Panc1 (cell line): ENCODE data around the gene DIP2C. TPM values are rescaled to one million over a fixed set of nuclear protein-coding genes. Genes with fewer than 3 reads are reported as not detected.

Experiments
- ATAC-seq: fragments of 200-7000 bp; cut with Tn5 transposase; 2 replicates; pipeline ENCODE4 v1.9.1; 2020; ENCODE audit warnings: mild to moderate bottlenecking, moderate library complexity
- BruUV-seq: library from RNA; stranded (reverse); fragments of 400-500 nt; replicated peaks from 2 replicates; lab custom pipeline; 2021; lab: Mats Ljungman, UMichigan
- CTCF ChIA-PET: fragments of 300-600 bp; sonication (Branson Sonifier 250); formaldehyde crosslinking; loops from one replicate; lab custom pipeline; 2022; ENCODE audit warnings: antibody characterized with exemption; lab: Charles Lee
- POLR2A ChIA-PET: fragments of 300-600 bp; sonication (Branson Sonifier 250); formaldehyde crosslinking; loops from one replicate; lab custom pipeline; 2022; ENCODE audit warnings: antibody characterized with exemption; lab: Charles Lee
- DNase-seq: peaks from one replicate; pipeline ENCODE4 v3.0.0-alpha.2; 2010; ENCODE audit warnings: low read depth, low spot score
- H3K27ac ChIP-seq: 2 replicates; pipeline ENCODE4 v1.5.1; 2011; ENCODE audit warnings: mild to moderate bottlenecking, low read length, inconsistent platforms
- H3K27me3 ChIP-seq: fragments of 200-500 bp; sonication (Bioruptor generic); 2 replicates; pipeline ENCODE4 v1.6.0; 2014; ENCODE audit warnings: low read length, inconsistent platforms; ENCODE audit not compliant: control insufficient read depth, insufficient read depth
- H3K36me3 ChIP-seq: fragments of 200-500 bp; sonication (Bioruptor generic); 2 replicates; pipeline ENCODE4 v1.5.1; 2014; ENCODE audit warnings: inconsistent platforms, mild to moderate bottlenecking, low read length, moderate library complexity; ENCODE audit not compliant: control insufficient read depth, insufficient read depth
- H3K4me1 ChIP-seq: 2 replicates; pipeline ENCODE4 v1.5.1; 2011; ENCODE audit warnings: inconsistent platforms, mild to moderate bottlenecking, low read length, moderate library complexity; ENCODE audit not compliant: control insufficient read depth, insufficient read depth
- H3K4me3 ChIP-seq, 2 experiments: 2 replicates each; pipeline ENCODE4 v1.5.1; 2011 to 2012; ENCODE audit warnings: low read depth in 2 of 2, low read length in 2 of 2, mild to moderate bottlenecking in 2 of 2, inconsistent platforms in 1 of 2, moderate library complexity in 1 of 2
- H3K9me3 ChIP-seq: fragments of 200-500 bp; sonication (Bioruptor generic); 2 replicates; pipeline ENCODE4 v1.5.1; 2014; ENCODE audit warnings: low read depth, mild to moderate bottlenecking, inconsistent platforms, low read length, moderate library complexity; ENCODE audit not compliant: control insufficient read depth, insufficient read depth
- CTCF ChIP-seq: fragments of 450-650 bp; IDR thresholded peaks from 2 replicates; pipeline ENCODE4 v1.5.1; 2017; ENCODE audit warnings: mild to moderate bottlenecking
- POLR2AphosphoS5 ChIP-seq: IDR thresholded peaks from 2 replicates; pipeline ENCODE4 v1.6.1; 2012; ENCODE audit warnings: mild to moderate bottlenecking, low read depth, low read length, moderate library complexity
- REST ChIP-seq, 2 experiments: IDR thresholded peaks; 2 replicates each; pipeline ENCODE4 v1.6.1; 2011 to 2012; ENCODE audit warnings: low read depth in 2 of 2, control low read depth in 1 of 2, low read length in 1 of 2, mild to moderate bottlenecking in 1 of 2, moderate library complexity in 1 of 2; ENCODE audit not compliant: insufficient read depth in 1 of 2
- SIN3A ChIP-seq: IDR thresholded peaks from 2 replicates; pipeline ENCODE4 v1.6.1; 2012; ENCODE audit warnings: low read depth, mild to moderate bottlenecking, low read length, moderate library complexity, borderline replicate concordance; ENCODE audit not compliant: insufficient read depth
- TCF7L2 ChIP-seq: IDR thresholded peaks from 2 replicates; pipeline ENCODE4 v1.6.1; 2011; ENCODE audit warnings: mild to moderate bottlenecking, low read depth, low read length, inconsistent platforms
- in situ Hi-C: cut with HindIII; loops from 2 replicates; pipeline ENCODE4 v1.10.0; 2016; ENCODE audit warnings: low sequenced_read_pairs, low pct_unique_long_range_greater_than_20kb
- intact Hi-C: fragments of 100-400 bp; cut with micrococcal nuclease; formaldehyde crosslinking; loops from one replicate; pipeline ENCODE4 v1.10.0; 2022; ENCODE audit not compliant: unreplicated experiment
- total RNA-seq: library from RNA; stranded (reverse); gene quantifications from one replicate; pipeline ENCODE4 v1.2.1, GENCODE V29; 2021; ENCODE audit not compliant: unreplicated experiment

The DIP2C gene
- total RNA-seq, 1 experiment from 2014 or later = 13.2 TPM

GRCh38 chr10:620417-620816 lies 69.1 kb downstream of the DIP2C start:
- Histone ChIP-seq H3K9me3 (no peaks in the 10 kb centered on the region), H3K4me1 (peaks cover 16% of the 10 kb centered on the region), H3K4me3 (no peak overlapping the region), H3K36me3 (no peaks in the 10 kb centered on the region), H3K27me3 (no peaks in the 10 kb centered on the region), H3K27ac (no peak overlapping the region)
- no TSS peak for BruUV-seq
- TF ChIP-seq CTCF (no peak), TCF7L2 (no peak), POLR2AphosphoS5 (no peak), SIN3A (no peak), REST (IDR thresholded peaks at IDR 0.05; ENCODE audit: insufficient read depth in 1 of 2, low read depth in 2 of 2, low read length in 1 of 2) (no peak)
- ChIA-PET CTCF (no interaction called here), POLR2A (no interaction called here)
- DNase-seq = no peak
- no peak for ATAC-seq
- in situ Hi-C loops = no loop called here
- intact Hi-C loops = no loop called here

GRCh38 chr10:619710-620109 lies 69.8 kb downstream of the DIP2C start:
- Histone ChIP-seq H3K27me3 (no peaks in the 10 kb centered on the region), H3K4me3 (no peak overlapping the region), H3K27ac (no peak overlapping the region), H3K36me3 (no peaks in the 10 kb centered on the region), H3K4me1 (peaks cover 15% of the 10 kb centered on the region), H3K9me3 (no peaks in the 10 kb centered on the region)
- BruUV-seq = no TSS peak
- intact Hi-C loops = no loop called here
- in situ Hi-C loops = no loop called here
- TF ChIP-seq CTCF (no peak), POLR2AphosphoS5 (no peak), REST (IDR thresholded peaks at IDR 0.05; ENCODE audit: insufficient read depth in 1 of 2, low read depth in 2 of 2, low read length in 1 of 2) (no peak), SIN3A (no peak), TCF7L2 (no peak)
- ATAC-seq = no peak
- DNase-seq = no peak
- ChIA-PET CTCF (no interaction called here), POLR2A (no interaction called here)
